H9 (cell line): Measurements from ENCODE around the gene B9D2. TPM values are rescaled to one million over a fixed set of nuclear protein-coding genes. Genes with fewer than 3 reads are reported as not detected.

Source experiments
- DNase-seq: peaks from one replicate; pipeline ENCODE4 v3.0.0-alpha.2; 2017
- H2AFZ ChIP-seq: one replicate; pipeline ENCODE4 v1.6.1; 2013; ENCODE audit warnings: mild to moderate bottlenecking, low read length, control low read depth, moderate library complexity
- H2AK5ac ChIP-seq: 2 replicates; pipeline ENCODE4 v1.6.1; 2013; ENCODE audit warnings: low read length, control low read depth, mixed read lengths; ENCODE audit not compliant: insufficient read length
- H2BK120ac ChIP-seq: one replicate; pipeline ENCODE4 v1.6.1; 2013; ENCODE audit warnings: low read depth, mild to moderate bottlenecking, low read length, control low read depth, inconsistent platforms; ENCODE audit not compliant: poor library complexity, severe bottlenecking
- H2BK12ac ChIP-seq: 2 replicates; pipeline ENCODE4 v1.6.1; 2013; ENCODE audit warnings: low read length, control low read depth, mixed read lengths, low read depth; ENCODE audit not compliant: insufficient read length
- H2BK15ac ChIP-seq: 2 replicates; pipeline ENCODE4 v1.6.1; 2013; ENCODE audit warnings: low read depth, low read length, control low read depth
- H2BK20ac ChIP-seq: one replicate; pipeline ENCODE4 v1.6.1; 2013; ENCODE audit warnings: low read depth, mild to moderate bottlenecking, low read length, control low read depth, inconsistent platforms; ENCODE audit not compliant: poor library complexity, severe bottlenecking
- H2BK5ac ChIP-seq: 2 replicates; pipeline ENCODE4 v1.6.1; 2013; ENCODE audit warnings: low read length, control low read depth, mixed read lengths; ENCODE audit not compliant: insufficient read length
- H3K14ac ChIP-seq: 2 replicates; pipeline ENCODE4 v1.6.1; 2013; ENCODE audit warnings: low read length, control low read depth; ENCODE audit not compliant: insufficient read depth
- H3K18ac ChIP-seq: 2 replicates; pipeline ENCODE4 v1.6.1; 2013; ENCODE audit warnings: low read depth, mild to moderate bottlenecking, mixed read lengths, low read length, control low read depth; ENCODE audit not compliant: insufficient read length
- H3K23ac ChIP-seq: 2 replicates; pipeline ENCODE4 v1.6.1; 2013; ENCODE audit warnings: low read length, control low read depth, mixed read lengths, low read depth; ENCODE audit not compliant: insufficient read length
- H3K23me2 ChIP-seq: 2 replicates; pipeline ENCODE4 v1.6.1; 2013; ENCODE audit warnings: low read depth, mild to moderate bottlenecking, mixed read lengths, low read length, control low read depth; ENCODE audit not compliant: insufficient read length, poor library complexity, severe bottlenecking
- H3K27ac ChIP-seq: 2 replicates; pipeline ENCODE4 v1.5.1; 2013; ENCODE audit warnings: low read length, control low read depth, mixed read lengths, low read depth; ENCODE audit not compliant: insufficient read length
- H3K27me3 ChIP-seq: 2 replicates; pipeline ENCODE4 v1.6.1; 2013; ENCODE audit warnings: low read length, control low read depth, inconsistent platforms; ENCODE audit not compliant: insufficient read depth
- H3K4ac ChIP-seq: 2 replicates; pipeline ENCODE4 v1.6.1; 2013; ENCODE audit warnings: low read depth, mild to moderate bottlenecking, control low read depth, inconsistent platforms, low read length, moderate library complexity
- H3K4me1 ChIP-seq: 2 replicates; pipeline ENCODE4 v1.6.1; 2013; ENCODE audit warnings: low read length, control low read depth, inconsistent platforms; ENCODE audit not compliant: insufficient read depth
- H3K4me2 ChIP-seq: 2 replicates; pipeline ENCODE4 v1.6.1; 2013; ENCODE audit warnings: low read length, control low read depth, mixed read lengths; ENCODE audit not compliant: insufficient read length, insufficient read depth
- H3K56ac ChIP-seq: 2 replicates; pipeline ENCODE4 v1.6.1; 2013; ENCODE audit warnings: low read depth, mild to moderate bottlenecking, mixed read lengths, low read length, control low read depth; ENCODE audit not compliant: insufficient read length
- H3K79me1 ChIP-seq: 2 replicates; pipeline ENCODE4 v1.6.1; 2013; ENCODE audit warnings: low read depth, mild to moderate bottlenecking, moderate library complexity, low read length, control low read depth, inconsistent platforms; ENCODE audit not compliant: insufficient read depth, poor library complexity, severe bottlenecking
- H3K79me2 ChIP-seq: 2 replicates; pipeline ENCODE4 v1.6.1; 2013; ENCODE audit warnings: low read length, control low read depth, inconsistent platforms; ENCODE audit not compliant: insufficient read depth
- H3K9ac ChIP-seq: 2 replicates; pipeline ENCODE4 v1.6.1; 2013; ENCODE audit warnings: low read length, control low read depth, mixed read lengths; ENCODE audit not compliant: insufficient read length; ENCODE audit errors: extremely low read depth
- H3K9me3 ChIP-seq: one replicate; pipeline ENCODE4 v1.6.1; 2013; ENCODE audit warnings: low read depth, low read length, inconsistent platforms; ENCODE audit not compliant: control insufficient read depth
- H3T11ph ChIP-seq: one replicate; pipeline ENCODE4 v1.6.1; 2013; ENCODE audit warnings: mild to moderate bottlenecking, low read length, control low read depth, inconsistent platforms
- H4K20me1 ChIP-seq: one replicate; pipeline ENCODE4 v1.6.1; 2013; ENCODE audit not compliant: control insufficient read depth, insufficient read length, insufficient read depth
- H4K5ac ChIP-seq: 2 replicates; pipeline ENCODE4 v1.6.1; 2013; ENCODE audit warnings: low read depth, mild to moderate bottlenecking, mixed read lengths, low read length, control low read depth; ENCODE audit not compliant: insufficient read length
- H4K8ac ChIP-seq: replicated peaks from 2 replicates; pipeline ENCODE4 v1.6.1; 2013; ENCODE audit warnings: low read length, control low read depth, mixed read lengths, low read depth; ENCODE audit not compliant: insufficient read length
- H4K91ac ChIP-seq: 2 replicates; pipeline ENCODE4 v1.6.1; 2013; ENCODE audit warnings: low read depth, mild to moderate bottlenecking, moderate library complexity, mixed read lengths, low read length, control low read depth; ENCODE audit not compliant: insufficient read length
- H3K27ac Mint-ChIP-seq, 3 experiments: 2 replicates in 2 of 3; 3 replicates in 1 of 3; pipeline ENCODE4 v1.8.0; 2020 to 2021; ENCODE audit warnings: mixed read lengths in 3 of 3, mild to moderate bottlenecking in 1 of 3, moderate library complexity in 1 of 3
- H3K27me3 Mint-ChIP-seq: 2 replicates; pipeline ENCODE4 v1.8.0; 2021; ENCODE audit warnings: low read depth, mild to moderate bottlenecking, moderate library complexity, mixed read lengths
- H3K36me3 Mint-ChIP-seq, 3 experiments: 2 replicates in 2 of 3; 3 replicates in 1 of 3; pipeline ENCODE4 v1.8.0; 2020 to 2021; ENCODE audit warnings: low read depth in 3 of 3, mixed read lengths in 3 of 3; ENCODE audit not compliant: insufficient read depth in 1 of 3
- H3K4me1 Mint-ChIP-seq, 2 experiments: 2 replicates each; pipeline ENCODE4 v1.8.0; 2020; ENCODE audit warnings: mixed read lengths in 2 of 2
- H3K4me3 Mint-ChIP-seq, 2 experiments: 2 replicates in 1 of 2; 3 replicates in 1 of 2; pipeline ENCODE4 v1.8.0; 2020 to 2021; ENCODE audit warnings: mild to moderate bottlenecking in 2 of 2, mixed read lengths in 2 of 2, moderate library complexity in 1 of 2
- H3K9me3 Mint-ChIP-seq, 2 experiments: 2 replicates in 1 of 2; 3 replicates in 1 of 2; pipeline ENCODE4 v1.8.0; 2020; ENCODE audit warnings: mild to moderate bottlenecking in 2 of 2, mixed read lengths in 2 of 2, moderate library complexity in 1 of 2
- CTCF ChIP-seq: fragments of 200-600 bp; sonication (generic); conservative IDR thresholded peaks from 3 replicates; pipeline ENCODE4 v1.8.0; 2021; ENCODE audit warnings: antibody characterized with exemption, mild to moderate bottlenecking
- WGBS: extraction: QIAGEN DNeasy Blood & Tissue Kit; methylation state at CpG from one replicate; pipeline ENCODE4 v1.1.7; 2013; ENCODE audit warnings: missing lambda C conversion rate, low lambda C conversion rate, mixed read lengths; ENCODE audit not compliant: insufficient read length; ENCODE audit errors: extremely low coverage; 5-methylcytosine and 5-hydroxymethylcytosine counted together
- total RNA-seq: library from RNA; stranded (reverse); gene quantifications from 2 replicates; pipeline ENCODE4 v1.2.1, GENCODE V29; 2021

The B9D2 gene
- total RNA-seq, 1 experiment from 2014 or later: 4.8 TPM

GRCh38 chr19:41316306-41316920, 47.5 kb downstream of the B9D2 start:
- Histone ChIP-seq H3K4me2 (no peak overlapping the region), H3K9ac (no peak overlapping the region), H3K27me3 (no peaks in the 10 kb centered on the region), H2BK20ac (no peak overlapping the region), H3K56ac (no peak overlapping the region), H3K27ac (no peak overlapping the region), H3K18ac (no peak overlapping the region), H2BK5ac (no peak overlapping the region), H3K23ac (no peak overlapping the region), H3K4ac (no peak overlapping the region), H3K23me2 (no peaks in the 10 kb centered on the region), H2BK15ac (no peak overlapping the region), H3K4me1 (no peaks in the 10 kb centered on the region), H4K20me1 (no peaks in the 10 kb centered on the region), H3K79me1 (no peaks in the 10 kb centered on the region), H2BK12ac (no peak overlapping the region), H2AK5ac (no peak overlapping the region), H4K5ac (no peak overlapping the region), H3K9me3 (no peaks in the 10 kb centered on the region), H2BK120ac (no peak overlapping the region), H3K14ac (no peak overlapping the region), H4K8ac (no peak overlapping the region), H2AFZ (no peak overlapping the region), H4K91ac (no peak overlapping the region), H3T11ph (no peak overlapping the region), H3K79me2 (no peaks in the 10 kb centered on the region)
- Mint-ChIP-seq H3K36me3 (peaks cover 26 to 78% (median 77%) of the 10 kb centered on the region in 3 experiments), H3K27ac (no peak overlapping the region), H3K27me3 (no peaks in the 10 kb centered on the region; the same call in 1 of the 2 replicates), H3K4me1 (peaks cover 7% of the 10 kb centered on the region in 2 experiments; a peak in 3 of 4 replicates), H3K9me3 (no peaks in the 10 kb centered on the region; a peak in 1 of 5 replicates), H3K4me3 (no peak overlapping the region)
- TF ChIP-seq CTCF: no peak
- no peak for DNase-seq
- WGBS: no CpG with 5 or more reads among the region's 24 CpGs
